ENCODE results near the gene BAIAP2L1. TPM values are rescaled to one million over a fixed set of nuclear protein-coding genes. Genes with fewer than 3 reads are reported as not detected.
"Not testable (repeated sequence)": the region's sequence is repeated elsewhere in the genome, so short reads cannot be mapped to it uniquely, and the experiment has no call there.

BAIAP2L1 gene
- total and polyA plus RNA-seq, 5 donors, result 0.71 to 2.1 (median 1.2) TPM

DNA sequence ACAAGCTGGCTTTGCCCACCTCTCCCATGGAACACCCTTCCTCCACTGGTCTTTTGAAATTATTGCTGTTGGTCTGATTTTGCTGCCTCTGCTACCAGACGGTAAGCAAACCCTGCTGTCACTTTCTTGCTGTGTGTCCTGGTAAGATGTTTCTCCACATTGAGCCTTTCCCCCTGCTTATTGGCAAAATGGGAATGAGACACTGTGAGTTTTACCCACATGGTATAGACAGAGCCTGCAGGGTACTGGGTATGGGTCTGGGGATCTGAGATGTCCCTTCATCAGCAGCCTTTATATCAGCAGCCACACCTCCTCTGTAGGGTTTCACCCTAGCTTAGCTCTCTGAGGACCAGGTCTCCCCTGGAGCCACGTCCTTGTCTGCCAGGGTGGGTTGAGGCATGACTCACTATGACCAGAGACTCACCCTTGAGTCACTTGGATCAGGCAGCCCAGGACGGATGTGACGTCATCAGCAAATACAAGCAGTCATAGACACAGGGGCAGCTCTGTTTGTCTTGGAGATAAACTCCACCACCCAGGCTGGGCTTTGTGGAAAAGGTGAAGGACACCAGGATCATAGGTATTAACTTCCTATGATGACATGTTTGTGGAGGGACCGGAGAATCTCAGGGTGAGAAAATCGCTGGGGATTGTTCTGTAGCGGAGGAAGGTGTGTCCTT lies 17.9 kb upstream of the BAIAP2L1 start:
- Histone ChIP-seq H3K27me3 (ENCODE audit: control insufficient read depth, insufficient read depth) (no peaks in the 10 kb centered on the region), H3K27ac (ENCODE audit: low read length) (no peak overlapping the region), H3K4me1 (ENCODE audit: control insufficient read depth, insufficient read depth, low read length) (no peaks in the 10 kb centered on the region), H3K4me3 (ENCODE audit: low read length) (no peak overlapping the region), H3K9me3 (ENCODE audit: control insufficient read depth, low read length) (no peaks in the 10 kb centered on the region)
- peak in 1 of 3 donors; percentile 56 for DNase-seq
- WGBS, result 61% methylated on average over 7 of the region's 7 CpGs
- intact Hi-C loops (cut with DNase I), result no loop called here
- ATAC-seq, result peak; percentile 45 to 97

DNA sequence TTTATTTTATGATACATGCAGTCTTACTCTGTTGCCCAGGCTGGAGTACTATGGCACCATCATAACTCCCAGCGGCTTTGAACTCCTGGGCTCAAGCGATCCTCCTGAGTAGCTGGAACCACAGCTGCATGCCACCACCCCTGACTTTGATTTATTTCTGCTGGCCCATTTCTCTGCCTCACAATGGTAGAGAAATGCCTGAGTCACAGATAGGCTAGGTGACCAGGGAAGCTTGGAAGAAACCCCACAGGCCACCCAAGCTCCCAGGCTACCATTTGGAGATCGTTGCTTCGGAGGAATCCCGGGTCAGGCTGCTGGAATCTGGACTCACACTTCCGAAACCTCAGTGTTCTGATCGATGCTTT lies 17.4 kb upstream of the BAIAP2L1 start:
- no peaks in the 10 kb centered on the region for H3K27me3 ChIP-seq (ENCODE audit: control insufficient read depth, insufficient read depth)
- no peak overlapping the region for H3K4me3 ChIP-seq (ENCODE audit: low read length)
- DNase-seq (no peak), ATAC-seq (no peak)
- intact Hi-C loops (cut with DNase I), result no loop called here
- WGBS, result 92% methylated on average over 7 of the region's 7 CpGs
- H3K27ac ChIP-seq (ENCODE audit: low read length), result no peak overlapping the region
- H3K4me1 ChIP-seq (ENCODE audit: control insufficient read depth, insufficient read depth, low read length), result no peaks in the 10 kb centered on the region
- no peaks in the 10 kb centered on the region for H3K9me3 ChIP-seq (ENCODE audit: control insufficient read depth, low read length)

DNA sequence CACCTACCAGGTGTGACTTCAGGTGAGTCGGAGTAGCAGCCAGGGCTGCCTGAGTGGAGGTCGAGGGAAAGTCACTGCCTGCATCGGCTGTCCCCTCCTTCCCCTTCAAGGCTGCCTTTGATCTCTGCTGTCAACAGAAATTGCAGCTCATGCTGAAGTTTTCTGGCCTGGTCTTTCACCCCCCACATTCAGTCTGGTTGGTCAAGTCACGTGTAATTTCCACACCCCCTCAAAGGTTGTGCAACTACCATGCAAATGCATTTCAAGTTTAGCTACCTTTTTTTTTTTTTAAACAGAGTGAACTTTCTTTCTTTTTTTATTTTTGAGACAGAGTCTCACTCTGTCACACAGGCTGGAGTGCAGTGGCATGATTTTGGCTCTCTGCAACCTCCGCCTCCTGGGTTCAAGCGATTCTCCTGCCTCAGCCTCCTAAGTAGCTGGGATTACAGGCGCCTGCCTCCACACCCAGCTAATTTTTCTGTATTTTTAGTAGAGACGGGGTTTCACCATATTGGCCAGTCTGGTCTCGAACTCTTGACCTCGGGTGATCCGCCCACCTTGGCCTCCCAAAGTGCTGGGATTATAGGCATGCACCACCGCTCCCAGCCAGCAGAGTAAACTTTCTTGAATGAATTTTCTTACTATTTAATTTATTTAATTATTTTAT lies 16.8 kb upstream of the BAIAP2L1 start:
- ATAC-seq; H3K27me3 ChIP-seq (ENCODE audit: control insufficient read depth, insufficient read depth); H3K9me3 ChIP-seq (ENCODE audit: control insufficient read depth, low read length); H3K4me1 ChIP-seq (ENCODE audit: control insufficient read depth, insufficient read depth, low read length); H3K4me3 ChIP-seq (ENCODE audit: low read length); DNase-seq; H3K27ac ChIP-seq (ENCODE audit: low read length); intact Hi-C loops (cut with DNase I): not testable (repeated sequence)
- 67% methylated on average over 12 of the region's 12 CpGs for WGBS

DNA sequence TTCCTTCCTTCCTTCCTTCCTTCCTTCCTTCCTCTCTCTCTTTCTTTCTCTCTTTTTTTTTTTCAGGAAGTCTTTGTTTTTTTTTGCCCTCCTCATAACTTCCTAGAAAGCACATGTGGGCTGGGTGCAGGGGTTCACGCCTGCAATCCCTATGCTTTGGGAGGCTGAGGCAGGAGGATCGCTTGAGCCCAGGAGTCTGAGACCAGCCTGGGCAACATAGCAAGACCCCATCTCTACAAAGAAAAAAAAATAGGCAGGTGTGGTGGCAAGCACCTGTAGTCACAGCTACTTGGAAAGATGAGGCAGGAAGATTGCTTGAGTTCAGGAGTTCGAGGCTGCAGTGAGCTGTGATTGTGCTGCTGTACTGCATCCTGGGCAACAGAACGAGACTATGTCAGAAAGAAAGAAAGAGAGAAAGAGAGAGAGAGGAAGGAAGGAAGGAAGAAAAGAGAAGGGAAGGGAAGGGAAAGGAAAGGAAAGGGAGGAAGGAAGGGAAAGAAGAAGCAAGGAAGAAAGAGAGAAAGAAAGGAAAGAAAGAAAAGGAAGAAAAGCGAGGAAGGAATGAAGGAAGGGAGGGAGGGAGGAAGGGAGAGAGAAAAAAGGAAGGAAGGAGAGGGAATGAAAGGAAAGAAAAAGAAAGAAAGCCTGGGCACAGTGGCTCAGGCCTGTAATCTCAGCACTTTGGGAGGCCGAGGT lies 13.5 kb upstream of the BAIAP2L1 start:
- WGBS, result 87% methylated on average over 6 of the region's 6 CpGs
- no peak overlapping the region for H3K4me3 ChIP-seq (ENCODE audit: low read length)
- H3K9me3 ChIP-seq (ENCODE audit: control insufficient read depth, low read length), result no peaks in the 10 kb centered on the region
- no peaks in the 10 kb centered on the region for H3K4me1 ChIP-seq (ENCODE audit: control insufficient read depth, insufficient read depth, low read length)
- DNase-seq (no peak), ATAC-seq (no peak)
- intact Hi-C loops (cut with DNase I), result no loop called here
- no peak overlapping the region for H3K27ac ChIP-seq (ENCODE audit: low read length)
- H3K27me3 ChIP-seq (ENCODE audit: control insufficient read depth, insufficient read depth), result no peaks in the 10 kb centered on the region

DNA sequence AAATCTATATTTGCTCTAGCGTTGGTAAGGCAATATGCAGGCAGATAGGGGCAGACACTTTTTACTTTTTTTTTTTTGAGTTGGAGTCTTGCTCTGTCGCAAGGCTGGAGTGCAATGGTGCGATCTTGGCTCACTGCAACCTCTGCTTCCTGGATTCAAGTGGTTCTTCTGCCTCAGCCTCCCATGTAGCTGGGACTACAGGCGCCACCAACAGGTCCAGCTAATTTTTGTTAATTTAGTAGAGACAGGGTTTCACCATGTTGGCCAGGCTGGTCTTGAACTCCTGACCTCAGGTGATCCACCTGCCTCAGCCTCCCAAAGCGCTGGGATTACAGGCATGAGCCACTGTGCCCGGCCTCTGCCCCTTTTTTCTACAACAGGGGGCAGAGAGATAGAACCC lies 12.8 kb upstream of the BAIAP2L1 start:
- 88% methylated on average over 6 of the region's 6 CpGs for WGBS
- H3K9me3 ChIP-seq (ENCODE audit: control insufficient read depth, low read length); H3K4me3 ChIP-seq (ENCODE audit: low read length); H3K27me3 ChIP-seq (ENCODE audit: control insufficient read depth, insufficient read depth); H3K27ac ChIP-seq (ENCODE audit: low read length); H3K4me1 ChIP-seq (ENCODE audit: control insufficient read depth, insufficient read depth, low read length); DNase-seq; intact Hi-C loops (cut with DNase I); ATAC-seq: not testable (repeated sequence)

DNA sequence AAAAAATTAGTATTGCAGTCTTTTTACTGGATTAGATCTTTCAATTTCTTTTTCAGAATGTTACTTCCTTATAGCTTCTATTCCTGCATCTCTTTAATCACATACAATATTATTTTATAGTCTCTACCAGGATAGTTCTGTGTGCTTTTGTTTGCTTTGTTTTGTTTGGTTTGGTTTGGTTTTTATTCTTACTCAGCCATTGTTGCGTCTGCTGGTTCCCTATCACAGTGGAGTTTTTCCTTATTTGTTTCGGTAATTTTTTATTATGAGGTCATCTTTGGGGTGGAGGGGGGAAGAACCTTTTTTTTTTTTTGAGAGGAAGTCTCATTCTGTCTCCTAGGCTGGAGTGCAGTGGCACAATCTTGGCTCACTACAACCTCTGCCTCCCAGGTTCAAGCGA lies 9.0 kb upstream of the BAIAP2L1 start:
- Histone ChIP-seq H3K27me3 (ENCODE audit: control insufficient read depth, insufficient read depth) (no peaks in the 10 kb centered on the region), H3K4me3 (ENCODE audit: low read length) (no peak overlapping the region), H3K9me3 (ENCODE audit: control insufficient read depth, low read length) (no peaks in the 10 kb centered on the region), H3K4me1 (ENCODE audit: control insufficient read depth, insufficient read depth, low read length) (no peaks in the 10 kb centered on the region), H3K27ac (ENCODE audit: low read length) (no peak overlapping the region)
- intact Hi-C loops (cut with DNase I), result loop anchor here in 1 of 4 donors (10.0 kb wide), 1 partner anchor 115 kb away; no protein-coding TSS in a partner anchor
- DNase-seq, result no peak
- ATAC-seq, result no peak
- WGBS, result 76% methylated on average over 3 of the region's 3 CpGs

DNA sequence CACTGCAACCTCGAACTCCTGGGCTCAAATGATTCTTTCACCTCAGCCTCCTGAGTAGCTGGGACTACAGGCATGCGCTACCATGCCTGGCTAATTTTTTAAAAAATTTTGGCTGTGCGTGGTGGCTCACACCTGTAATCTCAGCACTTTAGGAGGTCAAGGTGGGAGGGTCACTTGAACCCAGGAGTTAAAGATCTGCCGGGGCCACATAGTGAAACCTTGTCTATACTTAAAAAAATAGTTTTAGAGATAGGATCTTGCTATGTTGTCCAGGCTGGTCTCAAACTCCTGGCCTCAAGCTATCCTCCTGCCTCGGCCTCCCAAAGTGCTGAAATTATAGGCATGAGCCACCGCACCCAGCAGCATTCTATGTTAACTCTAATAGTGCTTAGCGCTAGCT lies 7.3 kb upstream of the BAIAP2L1 start:
- H3K4me3 ChIP-seq (ENCODE audit: low read length); H3K9me3 ChIP-seq (ENCODE audit: control insufficient read depth, low read length); H3K4me1 ChIP-seq (ENCODE audit: control insufficient read depth, insufficient read depth, low read length); DNase-seq; ATAC-seq; H3K27me3 ChIP-seq (ENCODE audit: control insufficient read depth, insufficient read depth); H3K27ac ChIP-seq (ENCODE audit: low read length): not testable (repeated sequence)
- 95% methylated on average over 7 of the region's 7 CpGs for WGBS
- intact Hi-C loops (cut with DNase I), result loop anchor here in 1 of 4 donors (10.0 kb wide), 1 partner anchor 113 kb away; no protein-coding TSS in a partner anchor

DNA sequence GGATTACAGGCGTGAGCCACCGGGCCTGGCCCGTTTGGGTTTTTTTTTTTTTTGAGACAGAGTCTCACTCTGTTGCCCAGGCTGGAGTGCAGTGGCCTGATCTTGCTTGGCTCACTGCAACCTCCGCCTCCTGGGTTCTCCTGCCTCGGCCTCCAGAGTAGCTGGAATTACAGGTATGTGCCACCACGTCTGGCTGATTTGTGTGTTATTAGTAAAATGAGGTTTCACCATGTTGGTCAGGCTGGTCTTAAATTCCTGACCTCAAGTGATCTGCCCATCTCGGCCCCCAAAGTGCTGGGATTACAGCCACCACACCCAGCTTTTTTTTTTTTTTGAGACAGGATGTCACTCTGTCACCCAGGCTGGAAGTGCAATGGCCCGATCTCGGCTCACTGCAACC lies 5.9 kb upstream of the BAIAP2L1 start:
- no peaks in the 10 kb centered on the region for H3K27me3 ChIP-seq (ENCODE audit: control insufficient read depth, insufficient read depth)
- ATAC-seq (no peak), DNase-seq (no peak)
- no peak overlapping the region for H3K27ac ChIP-seq (ENCODE audit: low read length)
- no peak overlapping the region for H3K4me3 ChIP-seq (ENCODE audit: low read length)
- no peaks in the 10 kb centered on the region for H3K4me1 ChIP-seq (ENCODE audit: control insufficient read depth, insufficient read depth, low read length)
- H3K9me3 ChIP-seq (ENCODE audit: control insufficient read depth, low read length), result no peaks in the 10 kb centered on the region
- intact Hi-C loops (cut with DNase I), result loop anchor here in 1 of 4 donors (10.0 kb wide), 1 partner anchor 112 kb away; no protein-coding TSS in a partner anchor
- 88% methylated on average over 9 of the region's 9 CpGs for WGBS

DNA sequence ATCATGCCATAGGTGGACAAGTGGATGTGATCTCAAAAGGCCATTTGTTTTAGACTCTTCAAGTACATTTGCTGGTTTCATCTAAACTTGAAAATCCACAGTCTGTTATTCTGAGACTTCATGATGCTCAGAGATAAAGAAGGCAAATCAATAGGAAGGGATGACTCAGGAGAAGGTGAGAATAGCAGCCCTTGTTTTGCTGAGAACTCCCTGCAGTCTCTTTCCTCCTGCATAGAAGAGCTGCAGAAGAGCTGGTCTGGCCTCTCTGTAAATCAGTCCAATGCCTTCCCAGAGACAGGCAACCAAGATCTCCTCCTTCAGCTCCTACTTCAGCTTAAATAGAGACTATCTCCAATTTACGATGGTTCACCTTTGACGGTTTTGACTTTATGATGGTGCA lies 4.0 kb upstream of the BAIAP2L1 start:
- 79% methylated on average over 2 of the region's 2 CpGs for WGBS
- H3K27me3 ChIP-seq (ENCODE audit: control insufficient read depth, insufficient read depth), result no peaks in the 10 kb centered on the region
- H3K27ac ChIP-seq (ENCODE audit: low read length), result no peak overlapping the region
- intact Hi-C loops (cut with DNase I), result loop anchor here in 3 of 4 donors (5.0 to 10.0 kb wide), 3 partner anchors 108 to 113 kb away; no protein-coding TSS in a partner anchor
- ATAC-seq (no peak), DNase-seq (no peak)
- no peaks in the 10 kb centered on the region for H3K9me3 ChIP-seq (ENCODE audit: control insufficient read depth, low read length)
- H3K4me3 ChIP-seq (ENCODE audit: low read length), result no peak overlapping the region
- no peaks in the 10 kb centered on the region for H3K4me1 ChIP-seq (ENCODE audit: control insufficient read depth, insufficient read depth, low read length)

DNA sequence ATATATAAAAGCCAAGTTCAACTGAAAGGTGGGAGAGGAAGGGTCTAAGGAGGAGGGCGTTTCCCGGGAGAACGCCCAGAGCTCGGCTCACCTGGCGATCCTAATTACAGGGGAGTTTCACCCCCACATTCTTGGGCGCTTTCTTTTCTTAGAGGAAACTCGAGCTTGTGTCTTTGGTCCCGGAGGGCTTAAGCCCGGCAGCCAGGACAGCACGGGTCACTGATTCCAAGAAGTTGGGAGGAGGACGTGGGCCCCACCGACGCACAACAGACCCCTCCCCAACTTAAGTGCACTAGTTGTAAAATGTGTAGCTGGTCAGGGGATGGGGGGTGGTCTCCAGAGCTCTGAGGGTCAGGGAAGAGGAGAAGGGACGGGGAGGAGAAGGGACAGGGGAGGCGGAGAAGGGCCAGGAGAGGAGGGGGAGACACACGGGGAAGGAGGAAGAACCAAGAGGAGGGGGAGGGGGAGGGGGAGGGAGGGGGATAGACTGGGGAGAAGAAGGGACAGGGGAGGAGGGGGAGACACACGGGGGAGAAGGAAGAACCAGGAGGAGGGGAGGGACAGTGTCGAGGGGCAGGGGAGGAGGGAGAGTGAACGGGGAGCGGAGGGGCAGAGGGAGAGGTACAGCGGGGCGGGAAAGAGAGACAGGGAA lies 874 bp downstream of the BAIAP2L1 start:
- Histone ChIP-seq H3K4me3 (ENCODE audit: low read length) (peak overlapping the region; percentile 78), H3K4me1 (ENCODE audit: control insufficient read depth, insufficient read depth, low read length) (no peaks in the 10 kb centered on the region), H3K9me3 (ENCODE audit: control insufficient read depth, low read length) (no peaks in the 10 kb centered on the region), H3K27me3 (ENCODE audit: control insufficient read depth, insufficient read depth) (no peaks in the 10 kb centered on the region), H3K27ac (ENCODE audit: low read length) (peak overlapping the region; percentile 44)
- DNase-seq (no peak), ATAC-seq (no peak)
- 13% methylated on average over 21 of the region's 22 CpGs for WGBS
- intact Hi-C loops (cut with DNase I), result loop anchor here in 3 of 4 donors (5.0 to 10.0 kb wide), 3 partner anchors 103 to 108 kb away; no protein-coding TSS in a partner anchor

Measured in right cardiac atrium (tissue), 5 donors.